Measurements from ENCODE around the gene PERCC1.
"Not testable (repeated sequence)": the region's sequence is repeated elsewhere in the genome, so short reads cannot be mapped to it uniquely, and the experiment has no call there.

The PERCC1 gene

DNA sequence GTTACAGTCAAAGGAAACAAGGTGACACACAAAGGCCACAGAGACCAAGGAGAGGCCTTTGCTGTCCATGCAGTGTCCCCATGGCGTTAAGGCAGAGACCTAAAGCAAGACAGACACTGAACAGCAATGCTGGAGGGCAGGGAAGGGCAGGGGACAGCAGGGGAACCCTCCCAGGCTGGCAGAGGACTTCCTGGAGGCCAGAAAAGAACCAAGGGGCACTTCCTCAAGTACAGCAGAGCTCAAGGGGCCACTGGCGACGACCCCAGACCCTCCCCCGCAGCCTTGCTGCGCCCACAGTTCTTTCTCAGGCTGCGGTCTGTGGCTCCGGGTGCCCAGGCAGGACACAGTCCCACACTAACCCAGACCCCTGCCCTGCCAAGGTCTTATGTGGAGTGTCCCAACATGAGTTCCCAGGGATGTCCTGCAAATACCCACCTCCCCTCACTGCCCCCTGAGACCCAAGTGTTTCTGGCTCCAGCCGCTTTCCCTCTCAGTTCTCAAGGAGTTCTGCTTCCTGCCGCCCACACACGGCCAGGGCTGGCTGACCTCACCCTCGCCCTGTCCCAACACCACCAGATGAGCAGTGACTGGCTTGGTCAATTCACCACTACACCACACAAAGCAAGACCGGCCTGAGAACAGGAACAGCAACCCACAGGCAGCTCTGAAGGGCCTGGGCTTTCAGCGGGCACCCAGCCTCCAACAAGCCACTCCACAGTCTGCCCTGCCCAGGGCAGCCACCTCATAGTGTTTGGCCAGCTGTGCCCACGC, 39.8 kb downstream of the PERCC1 start:
- DNase-seq = no peak

- no peak for DNase-seq
Observed at GRCh38 chr16:1471569-1472194, 40.8 kb downstream of the PERCC1 start.

DNA sequence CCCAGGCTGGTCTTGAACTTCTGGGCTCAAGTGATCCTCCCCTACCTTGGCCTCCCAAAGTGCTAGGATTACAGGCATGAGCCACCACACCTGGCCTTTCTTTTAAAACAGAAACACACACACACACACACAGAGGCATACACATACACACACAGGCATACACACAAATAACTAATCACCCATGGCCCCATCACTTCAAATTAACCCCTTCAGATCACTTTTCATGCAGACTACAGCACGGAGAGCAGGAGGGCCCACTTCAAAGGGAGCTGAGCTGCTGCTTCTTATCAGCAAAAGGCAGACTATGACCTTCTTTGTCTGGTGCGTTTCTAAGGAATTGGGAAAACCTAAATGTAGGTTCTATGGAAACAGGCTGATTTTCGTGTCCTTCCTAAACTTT, 42.1 kb downstream of the PERCC1 start:
- no peak for DNase-seq

DNA sequence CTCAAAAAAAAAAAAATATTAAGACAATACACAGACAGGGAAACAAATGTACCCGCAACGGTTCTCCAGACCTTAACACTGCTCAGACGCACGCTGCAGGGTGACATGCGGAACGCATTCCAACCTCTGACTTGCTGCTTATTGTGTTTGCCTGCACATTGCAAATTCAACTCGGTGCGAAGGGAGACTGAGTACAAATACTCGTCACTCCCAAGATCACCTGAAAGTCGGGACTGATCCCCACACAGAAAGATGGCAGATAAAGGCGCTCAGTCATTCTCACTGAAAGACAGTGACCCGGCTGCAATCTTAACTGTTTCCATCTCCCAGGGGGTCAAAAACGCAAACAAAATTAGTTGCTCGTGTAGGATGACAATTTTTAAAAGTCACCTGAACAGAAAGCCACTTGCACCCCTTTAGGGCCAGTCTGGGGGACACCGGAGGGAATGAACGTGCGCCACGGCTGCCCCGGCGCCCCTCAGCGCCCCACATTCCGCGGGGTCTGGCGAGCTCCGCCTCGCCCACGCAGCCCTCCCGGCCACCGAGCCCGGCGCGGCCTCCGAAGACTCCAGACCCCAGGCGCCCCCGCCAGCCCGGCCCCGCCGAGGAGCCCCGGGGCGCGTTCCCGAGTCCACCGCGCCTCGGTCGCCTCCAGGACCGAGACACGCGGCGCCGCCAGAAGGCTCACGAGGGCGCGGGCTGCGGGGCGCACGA, 43.4 kb downstream of the PERCC1 start:
- no peak for DNase-seq

DNA sequence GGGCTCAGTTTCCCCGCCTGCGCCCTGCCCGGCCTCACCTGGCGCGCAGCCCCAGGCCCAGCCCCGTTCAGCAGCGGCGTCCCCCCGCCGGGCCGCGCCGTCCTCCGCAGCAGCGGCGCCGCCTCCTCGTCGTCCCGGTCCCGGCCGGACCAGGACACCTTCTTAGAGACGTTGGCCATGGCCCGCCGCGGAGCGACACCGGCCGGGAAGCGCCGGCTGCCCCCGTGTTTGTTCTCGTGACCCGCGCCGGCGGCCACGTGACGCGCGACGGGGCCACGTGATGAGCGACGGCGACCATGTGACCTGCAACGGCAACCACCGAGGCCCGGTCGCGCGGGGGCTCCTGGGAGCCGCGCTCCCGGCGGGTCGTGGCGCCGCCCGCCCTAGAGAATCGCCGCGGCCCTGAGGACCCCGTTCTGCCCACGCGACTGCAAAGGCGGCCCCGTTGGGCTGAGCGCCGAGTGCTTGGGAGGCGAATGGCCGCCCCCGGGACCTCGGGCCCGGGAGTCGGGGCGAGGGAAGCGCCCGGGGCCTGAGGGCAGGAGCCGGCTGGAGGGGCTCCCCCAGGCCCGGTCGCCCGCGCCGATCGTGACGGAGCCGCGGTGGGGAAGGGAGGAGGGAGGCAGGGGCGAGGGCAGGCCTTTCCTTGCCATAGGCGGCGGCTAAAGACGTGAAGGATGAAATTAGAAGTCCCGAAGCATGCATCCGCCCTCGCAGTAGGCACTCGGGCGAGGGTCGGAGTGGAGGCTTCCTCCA, 44.1 kb downstream of the PERCC1 start, which contains the start of gene CLCN7:
TSS of gene CLCN7 (minus strand) at position 233 of the 756 bp plus-strand sequence. CDS start at position 179, 54 bp downstream.
- DNase-seq = peak; percentile 32

- DNase-seq = no peak
Observed at GRCh38 chr16:1475552-1476114, 44.8 kb downstream of the PERCC1 start.

GRCh38 chr16:1477033-1477432, 46.2 kb downstream of the PERCC1 start:
- DNase-seq = no peak

GRCh38 chr16:1478937-1479336, 48.1 kb downstream of the PERCC1 start:
- not testable (repeated sequence) for DNase-seq

DNA sequence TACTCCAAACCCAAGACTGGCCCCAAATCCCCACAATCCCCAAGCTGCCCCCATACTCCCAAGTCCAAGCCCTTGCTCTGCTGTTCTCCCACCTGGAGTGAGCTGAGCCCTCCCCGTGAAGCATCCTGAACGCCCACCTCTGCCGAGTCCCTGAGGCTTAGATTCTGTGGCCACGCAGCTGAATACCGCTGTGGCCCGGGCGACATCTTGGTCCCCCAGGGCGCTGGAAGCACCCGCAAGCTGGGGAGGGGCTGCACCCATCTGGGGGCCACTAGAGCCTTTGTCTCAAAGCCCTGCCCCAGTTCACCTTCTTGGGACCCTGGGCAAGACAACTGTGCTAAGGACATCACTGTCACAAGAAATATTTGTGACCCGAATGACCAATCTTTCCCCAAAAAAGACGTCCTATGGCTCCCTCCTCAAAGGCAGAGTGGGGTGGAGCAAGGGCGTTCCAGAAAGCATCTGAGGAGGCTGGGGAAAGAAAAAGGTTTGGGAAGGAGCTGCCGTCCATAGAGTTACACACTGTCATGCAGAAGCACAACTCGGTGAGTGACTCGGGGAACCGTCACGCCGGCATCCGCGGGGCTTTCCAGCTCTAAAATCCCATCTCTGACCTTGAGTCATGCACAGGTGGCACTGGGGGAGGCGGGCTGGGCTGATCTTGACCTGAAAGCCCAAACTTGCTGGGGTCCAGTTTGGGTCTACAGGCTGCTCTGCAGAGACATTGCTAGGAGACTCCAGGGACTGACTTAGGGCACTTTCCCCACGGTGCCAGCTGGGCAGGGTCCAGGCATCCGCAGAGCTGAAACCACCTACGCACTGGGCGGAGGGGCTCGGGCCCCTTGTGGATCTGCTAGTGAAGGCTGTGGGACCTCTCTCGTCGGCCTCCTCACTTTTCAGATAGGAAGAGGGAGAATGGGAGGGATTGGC, 51.3 kb downstream of the PERCC1 start:
- no peak for DNase-seq

Data from NCI-H1105 treated with DMSO at 0.1 percent for 48 hours (cell line).